MM.1S (cell line): ENCODE data around the gene STARD3.

Experiments
- DNase-seq: peaks from one replicate; pipeline ENCODE4 v3.0.0-alpha.2; 2015
- H2AFZ ChIP-seq: fragments of 300-600 bp; sonication (generic); 2 replicates; pipeline ENCODE4 v1.6.0; 2016; ENCODE audit warnings: antibody characterized with exemption, low read length
- H3F3A ChIP-seq: fragments of 300-600 bp; sonication (generic); 2 replicates; pipeline ENCODE4 v1.6.1; 2016; ENCODE audit warnings: mild to moderate bottlenecking, antibody characterized with exemption, low read length, moderate library complexity, mixed read lengths; ENCODE audit not compliant: insufficient read depth
- H3K27ac ChIP-seq: fragments of 300-600 bp; sonication (generic); 2 replicates; pipeline ENCODE4 v1.5.1; 2016; ENCODE audit warnings: mild to moderate bottlenecking, low read length
- H3K27me3 ChIP-seq: fragments of 300-600 bp; sonication (generic); replicated peaks from 2 replicates; pipeline ENCODE4 v1.6.0; 2016; ENCODE audit warnings: low read length; ENCODE audit not compliant: insufficient read depth
- H3K36me3 ChIP-seq: fragments of 300-600 bp; sonication (generic); replicated peaks from 2 replicates; pipeline ENCODE4 v1.6.1; 2016; ENCODE audit warnings: mild to moderate bottlenecking, low read length, mixed read lengths; ENCODE audit not compliant: insufficient read depth
- H3K4me1 ChIP-seq: fragments of 300-600 bp; sonication (generic); 2 replicates; pipeline ENCODE4 v1.6.1; 2016; ENCODE audit warnings: low read length, mixed read lengths
- H3K4me2 ChIP-seq: fragments of 300-600 bp; sonication (generic); 2 replicates; pipeline ENCODE4 v1.6.0; 2016; ENCODE audit warnings: low read depth, low read length
- H3K4me3 ChIP-seq: fragments of 300-600 bp; sonication (generic); 2 replicates; pipeline ENCODE4 v1.5.1; 2016; ENCODE audit warnings: low read length, mixed read lengths
- H3K79me2 ChIP-seq: fragments of 300-600 bp; sonication (generic); 2 replicates; pipeline ENCODE4 v1.6.1; 2016; ENCODE audit warnings: mixed run types, low read length, mixed read lengths
- H3K9ac ChIP-seq: fragments of 300-600 bp; sonication (generic); 2 replicates; pipeline ENCODE4 v1.6.1; 2016; ENCODE audit warnings: low read length, mixed read lengths
- H3K9me2 ChIP-seq: fragments of 300-600 bp; sonication (generic); replicated peaks from 2 replicates; pipeline ENCODE4 v1.6.1; 2016; ENCODE audit warnings: mild to moderate bottlenecking, low read length, mixed read lengths; ENCODE audit not compliant: insufficient read depth
- H3K9me3 ChIP-seq: fragments of 300-600 bp; sonication (generic); replicated peaks from 2 replicates; pipeline ENCODE4 v1.6.1; 2016; ENCODE audit warnings: mild to moderate bottlenecking, low read length, mixed read lengths; ENCODE audit not compliant: insufficient read depth
- H4K20me1 ChIP-seq: fragments of 300-600 bp; sonication (generic); 2 replicates; pipeline ENCODE4 v1.6.1; 2016; ENCODE audit warnings: mild to moderate bottlenecking, low read length, moderate library complexity, mixed read lengths; ENCODE audit not compliant: insufficient read depth
- CTCF ChIP-seq: fragments of 300-600 bp; sonication (generic); IDR thresholded peaks from 2 replicates; pipeline ENCODE4 v1.5.1; 2016; ENCODE audit warnings: antibody characterized with exemption, low read length, mixed read lengths
- EZH2 ChIP-seq: fragments of 300-600 bp; sonication (generic); optimal IDR thresholded peaks from 2 replicates; pipeline ENCODE3; 2017; ENCODE audit warnings: low read depth, mild to moderate bottlenecking, antibody characterized with exemption, low read length, mixed read lengths
- EZH2phosphoT487 ChIP-seq: fragments of 300-600 bp; sonication (generic); IDR thresholded peaks from 2 replicates; pipeline ENCODE4 v1.6.1; 2018; ENCODE audit warnings: antibody characterized with exemption, low read length

The STARD3 gene

GRCh38 chr17:39614545-39615157, 22.3 kb upstream of the STARD3 start:
- no peaks in the 10 kb centered on the region for H3K9me2 ChIP-seq
- H4K20me1 ChIP-seq = no peaks in the 10 kb centered on the region
- no peak overlapping the region for H3K27ac ChIP-seq
- TF ChIP-seq EZH2 (no peak), CTCF (no peak), EZH2phosphoT487 (no peak)
- H3K4me3 ChIP-seq = no peak overlapping the region
- no peaks in the 10 kb centered on the region for H3K36me3 ChIP-seq
- no peaks in the 10 kb centered on the region for H3K79me2 ChIP-seq
- H3K9me3 ChIP-seq = no peaks in the 10 kb centered on the region
- H3F3A ChIP-seq = no peaks in the 10 kb centered on the region
- H3K4me1 ChIP-seq = 0 out of 2 replicates have a peak, but pooled peaks cover 3% of the 10 kb centered on the region
- no peak overlapping the region for H3K4me2 ChIP-seq
- H3K27me3 ChIP-seq = peaks cover 23% of the 10 kb centered on the region
- no peak overlapping the region for H3K9ac ChIP-seq
- no peak overlapping the region for H2AFZ ChIP-seq
- no peak for DNase-seq

DNA sequence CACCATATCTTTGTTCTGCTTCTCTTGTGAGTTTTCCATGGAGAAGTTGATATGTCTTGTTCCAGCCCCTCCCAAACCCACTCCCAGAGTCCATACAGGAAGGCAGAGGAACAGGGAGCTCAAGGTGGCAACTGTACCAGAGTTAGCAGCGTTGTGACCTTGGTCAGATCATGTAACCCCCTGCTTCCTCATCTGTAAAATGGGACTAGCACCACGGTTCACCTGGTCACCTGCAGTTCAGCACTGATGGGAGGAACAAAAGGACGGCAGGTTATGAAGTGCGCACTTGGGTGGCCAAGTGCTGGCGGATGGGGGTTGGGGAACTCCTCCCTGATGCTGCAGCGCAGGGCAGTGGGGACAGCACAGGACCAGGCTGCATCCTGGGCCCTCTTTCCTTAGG, 21.5 kb upstream of the STARD3 start:
- no peak overlapping the region for H3K4me2 ChIP-seq
- no peaks in the 10 kb centered on the region for H3K79me2 ChIP-seq
- H3K27me3 ChIP-seq = peaks cover 20% of the 10 kb centered on the region
- no peak overlapping the region for H3K4me3 ChIP-seq
- H3K9me2 ChIP-seq = no peaks in the 10 kb centered on the region
- H4K20me1 ChIP-seq = no peaks in the 10 kb centered on the region
- no peak for TF ChIP-seq EZH2
- TF ChIP-seq CTCF = no peak
- TF ChIP-seq EZH2phosphoT487 = no peak
- no peak overlapping the region for H2AFZ ChIP-seq
- 0 out of 2 replicates have a peak, but pooled peaks cover 3% of the 10 kb centered on the region for H3K4me1 ChIP-seq
- DNase-seq = no peak
- no peaks in the 10 kb centered on the region for H3K36me3 ChIP-seq
- no peak overlapping the region for H3K9ac ChIP-seq
- H3K9me3 ChIP-seq = no peaks in the 10 kb centered on the region
- H3F3A ChIP-seq = no peaks in the 10 kb centered on the region
- H3K27ac ChIP-seq = no peak overlapping the region

- Histone ChIP-seq H3K79me2 (no peaks in the 10 kb centered on the region), H2AFZ (peak overlapping the region; percentile 79; the same call in 1 of the 2 replicates), H4K20me1 (no peaks in the 10 kb centered on the region), H3K4me1 (0 out of 2 replicates have a peak, but pooled peaks cover 3% of the 10 kb centered on the region), H3K27me3 (peaks cover 13% of the 10 kb centered on the region), H3K4me2 (peak overlapping the region; percentile 79; the same call in 1 of the 2 replicates), H3K9ac (no peak overlapping the region), H3K4me3 (peak overlapping the region; percentile 43; the same call in 1 of the 2 replicates), H3K9me3 (no peaks in the 10 kb centered on the region), H3K9me2 (no peaks in the 10 kb centered on the region), H3K36me3 (no peaks in the 10 kb centered on the region), H3F3A (peaks cover 1% of the 10 kb centered on the region; the same call in 1 of the 2 replicates), H3K27ac (no peak overlapping the region)
- no peak for DNase-seq
- TF ChIP-seq EZH2 (no peak), CTCF (no peak), EZH2phosphoT487 (no peak)
These were observed 19.9 kb upstream of the STARD3 start for GRCh38 chr17:39617100-39617445.
